GM19025 (cell line): ENCODE results near the gene ZBTB16.

Experiments used
- ATAC-seq: cut with Tn5 transposase; IDR thresholded peaks from one replicate; pipeline ENCODE4 v1.9.1; 2021; ENCODE audit warnings: mild to moderate bottlenecking, low read depth, moderate library complexity; ENCODE audit not compliant: unreplicated experiment

The ZBTB16 gene

GRCh38 chr11:114099392-114100178 lies 40.1 kb downstream of the ZBTB16 start:
- no peak for ATAC-seq

- no peak for ATAC-seq
These were observed 43.7 kb downstream of the ZBTB16 start for GRCh38 chr11:114102993-114103896.

- ATAC-seq, result no peak
These were observed 46.1 kb downstream of the ZBTB16 start for GRCh38 chr11:114105611-114106010.

- ATAC-seq, result no peak
These were observed 46.5 kb downstream of the ZBTB16 start for GRCh38 chr11:114106047-114106446.

GRCh38 chr11:114106986-114107385 lies 47.5 kb downstream of the ZBTB16 start:
- no peak for ATAC-seq

- ATAC-seq, result no peak
These were observed 49.1 kb downstream of the ZBTB16 start for GRCh38 chr11:114108501-114109205.

- ATAC-seq, result no peak
These were observed 49.9 kb downstream of the ZBTB16 start for GRCh38 chr11:114109206-114110090.

- no peak for ATAC-seq
These were observed 50.6 kb downstream of the ZBTB16 start for GRCh38 chr11:114110123-114110522.

GRCh38 chr11:114110952-114111947 lies 51.7 kb downstream of the ZBTB16 start:
- no peak for ATAC-seq

GRCh38 chr11:114115451-114115928 lies 56.0 kb downstream of the ZBTB16 start:
- ATAC-seq, result no peak

GRCh38 chr11:114116357-114116756 lies 56.8 kb downstream of the ZBTB16 start:
- no peak for ATAC-seq

GRCh38 chr11:114116800-114117199 lies 57.3 kb downstream of the ZBTB16 start:
- no peak for ATAC-seq

GRCh38 chr11:114120606-114121005 lies 61.1 kb downstream of the ZBTB16 start:
- ATAC-seq, result no peak

GRCh38 chr11:114121138-114121537 lies 61.6 kb downstream of the ZBTB16 start:
- no peak for ATAC-seq

GRCh38 chr11:114121804-114122504 lies 62.4 kb downstream of the ZBTB16 start:
- no peak for ATAC-seq

- ATAC-seq, result no peak
These were observed 63.2 kb downstream of the ZBTB16 start for GRCh38 chr11:114122686-114123085.

- ATAC-seq, result no peak
These were observed 64.3 kb downstream of the ZBTB16 start for GRCh38 chr11:114123692-114124330.
